ENCODE measurements around the gene CAMK1D. TPM values are rescaled to one million over a fixed set of nuclear protein-coding genes. Genes with fewer than 3 reads are reported as not detected.

CAMK1D gene
- polyA plus RNA-seq, 1 of the 3 experiments (the other 2 are of a cell fraction), result 4.1 TPM

DNA sequence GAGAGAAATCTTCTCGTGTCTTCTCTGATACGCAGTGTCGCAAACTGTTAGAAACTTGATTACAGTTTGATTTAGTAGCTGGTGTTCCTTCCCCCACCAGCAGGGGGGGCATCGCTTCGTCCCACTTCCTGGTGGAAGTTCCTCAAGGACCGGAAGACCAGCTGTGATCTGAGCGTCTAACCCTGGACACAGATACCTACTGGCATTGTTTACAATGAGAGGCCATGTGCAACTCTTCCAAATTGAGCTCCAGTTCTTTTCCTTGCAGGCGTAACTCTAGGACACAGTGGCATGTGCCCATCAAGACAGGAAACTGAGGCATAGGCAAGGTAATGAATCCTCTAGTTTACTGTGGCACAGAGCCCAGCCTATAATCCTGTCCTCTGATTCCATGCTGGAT is 433.2 kb downstream of the CAMK1D start:
- no peak overlapping the region for H3K9ac ChIP-seq
- TF ChIP-seq, protein P1, sequence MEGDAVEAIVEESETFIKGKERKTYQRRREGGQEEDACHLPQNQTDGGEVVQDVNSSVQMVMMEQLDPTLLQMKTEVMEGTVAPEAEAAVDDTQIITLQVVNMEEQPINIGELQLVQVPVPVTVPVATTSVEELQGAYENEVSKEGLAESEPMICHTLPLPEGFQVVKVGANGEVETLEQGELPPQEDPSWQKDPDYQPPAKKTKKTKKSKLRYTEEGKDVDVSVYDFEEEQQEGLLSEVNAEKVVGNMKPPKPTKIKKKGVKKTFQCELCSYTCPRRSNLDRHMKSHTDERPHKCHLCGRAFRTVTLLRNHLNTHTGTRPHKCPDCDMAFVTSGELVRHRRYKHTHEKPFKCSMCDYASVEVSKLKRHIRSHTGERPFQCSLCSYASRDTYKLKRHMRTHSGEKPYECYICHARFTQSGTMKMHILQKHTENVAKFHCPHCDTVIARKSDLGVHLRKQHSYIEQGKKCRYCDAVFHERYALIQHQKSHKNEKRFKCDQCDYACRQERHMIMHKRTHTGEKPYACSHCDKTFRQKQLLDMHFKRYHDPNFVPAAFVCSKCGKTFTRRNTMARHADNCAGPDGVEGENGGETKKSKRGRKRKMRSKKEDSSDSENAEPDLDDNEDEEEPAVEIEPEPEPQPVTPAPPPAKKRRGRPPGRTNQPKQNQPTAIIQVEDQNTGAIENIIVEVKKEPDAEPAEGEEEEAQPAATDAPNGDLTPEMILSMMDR (IDR thresholded peaks at IDR 0.05), result peak; percentile 75
- TF ChIP-seq ELF1 (IDR thresholded peaks at IDR 0.05) (peak; percentile 67), RAD21 (IDR thresholded peaks at IDR 0.05; ENCODE audit: low read length) (peak; percentile 59), SMC3 (IDR thresholded peaks at IDR 0.05; ENCODE audit: low read depth, low read length) (peak; percentile 62)
- TF ChIP-seq, protein P2, sequence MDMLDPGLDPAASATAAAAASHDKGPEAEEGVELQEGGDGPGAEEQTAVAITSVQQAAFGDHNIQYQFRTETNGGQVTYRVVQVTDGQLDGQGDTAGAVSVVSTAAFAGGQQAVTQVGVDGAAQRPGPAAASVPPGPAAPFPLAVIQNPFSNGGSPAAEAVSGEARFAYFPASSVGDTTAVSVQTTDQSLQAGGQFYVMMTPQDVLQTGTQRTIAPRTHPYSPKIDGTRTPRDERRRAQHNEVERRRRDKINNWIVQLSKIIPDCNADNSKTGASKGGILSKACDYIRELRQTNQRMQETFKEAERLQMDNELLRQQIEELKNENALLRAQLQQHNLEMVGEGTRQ (IDR thresholded peaks at IDR 0.05; ENCODE audit: borderline replicate concordance, low read depth, low read length), result no peak
- H3K27me3 ChIP-seq (ENCODE audit: insufficient read depth), result no peaks in the 10 kb centered on the region
- H3K27ac ChIP-seq (ENCODE audit: low read depth in 2 of 2, low read length in 1 of 2), result no peak overlapping the region; a peak in 1 of 4 replicates
- no peaks in the 10 kb centered on the region for H3K36me3 ChIP-seq (replicated peaks in 1 of 2; ENCODE audit: control insufficient read depth in 1 of 2, insufficient read depth in 2 of 2, low read length in 1 of 2)
- no peak overlapping the region for H3K4me2 ChIP-seq
- no peaks in the 10 kb centered on the region for H3K9me2 ChIP-seq
- H3F3A ChIP-seq (replicated peaks; ENCODE audit: insufficient read depth), result no peaks in the 10 kb centered on the region
- H3K9me3 ChIP-seq, result no peaks in the 10 kb centered on the region
- H3K4me3 ChIP-seq (ENCODE audit: low read depth in 2 of 2, low read length in 1 of 2), result peak overlapping the region in 1 of 2 experiments; percentile 26; a peak in 1 of 4 replicates
- DNase-seq, result peak; percentile 64
- H4K20me1 ChIP-seq (ENCODE audit: insufficient read depth), result no peaks in the 10 kb centered on the region
- 65% methylated on average over 8 of the region's 8 CpGs for WGBS (ENCODE audit: low lambda C conversion rate)
- H3K4me1 ChIP-seq (ENCODE audit: control insufficient read depth in 1 of 2, insufficient read depth in 2 of 2, low read depth in 1 of 2, low read length in 1 of 2), result peaks cover 0 to 8% of the 10 kb centered on the region in 2 experiments; a peak in 2 of 4 replicates
- ChIA-PET CTCF (interaction anchor here (0.7 to 4.2 kb wide), 34 partner anchors 10 to 897 kb away, joined by 3 to 51 read pairs (median 4); partner anchors contain the start of gene CCDC3), POLR2A (no interaction called here)
- no peaks in the 10 kb centered on the region for H3K79me2 ChIP-seq (ENCODE audit: insufficient read depth)
- no peak overlapping the region for H2AFZ ChIP-seq (ENCODE audit: low read depth)

DNA sequence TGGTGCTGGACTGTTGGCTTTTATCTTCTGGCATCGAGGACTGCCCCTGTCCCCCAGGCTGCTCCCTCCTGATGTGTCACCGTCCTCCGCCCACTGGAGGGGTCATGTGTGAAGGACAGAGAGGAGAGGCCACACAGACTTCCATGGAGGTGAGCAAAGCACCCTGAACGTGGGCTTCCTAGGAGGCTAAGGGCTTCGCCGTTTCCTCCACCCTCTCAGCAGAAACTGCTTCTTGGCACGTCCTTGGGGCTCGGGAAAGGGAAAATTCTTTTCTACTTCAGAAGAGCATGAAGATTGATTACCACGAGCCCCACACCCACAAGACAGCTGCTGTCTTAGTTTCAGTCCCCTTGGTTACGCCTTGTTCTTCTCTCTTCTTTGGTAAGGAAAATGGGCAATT is 433.9 kb downstream of the CAMK1D start:
- Histone ChIP-seq H4K20me1 (ENCODE audit: insufficient read depth) (no peaks in the 10 kb centered on the region), H2AFZ (ENCODE audit: low read depth) (no peak overlapping the region), H3K36me3 (replicated peaks in 1 of 2; ENCODE audit: control insufficient read depth in 1 of 2, insufficient read depth in 2 of 2, low read length in 1 of 2) (no peaks in the 10 kb centered on the region), H3K4me2 (no peak overlapping the region), H3K9me3 (no peaks in the 10 kb centered on the region), H3K27ac (ENCODE audit: low read depth in 2 of 2, low read length in 1 of 2) (no peak overlapping the region), H3K4me1 (ENCODE audit: control insufficient read depth in 1 of 2, insufficient read depth in 2 of 2, low read depth in 1 of 2, low read length in 1 of 2) (peaks cover 0 to 8% of the 10 kb centered on the region in 2 experiments; a peak in 2 of 4 replicates), H3K9ac (no peak overlapping the region), H3K4me3 (ENCODE audit: low read depth in 2 of 2, low read length in 1 of 2) (no peak overlapping the region), H3K9me2 (no peaks in the 10 kb centered on the region), H3K27me3 (ENCODE audit: insufficient read depth) (no peaks in the 10 kb centered on the region), H3F3A (replicated peaks; ENCODE audit: insufficient read depth) (no peaks in the 10 kb centered on the region), H3K79me2 (ENCODE audit: insufficient read depth) (no peaks in the 10 kb centered on the region)
- CTCF ChIA-PET, result interaction anchor here (1.8 to 4.2 kb wide), 4 partner anchors 15 to 119 kb away, joined by 6 to 51 read pairs (median 28); no protein-coding TSS in a partner anchor
- DNase-seq, result no peak
- POLR2A ChIA-PET, result no interaction called here
- 85% methylated on average over 7 of the region's 10 CpGs for WGBS (ENCODE audit: low lambda C conversion rate)
- TF ChIP-seq GATA2 (CRISPR knock-in tag; IDR thresholded peaks at IDR 0.05) (no peak), SMC3 (IDR thresholded peaks at IDR 0.05; ENCODE audit: low read depth, low read length) (no peak), POLR2AphosphoS5 (IDR thresholded peaks at IDR 0.05; ENCODE audit: low read depth, low read length) (no peak), FOXJ3 (CRISPR knock-in tag; IDR thresholded peaks at IDR 0.05) (no peak), NRF1 (IDR thresholded peaks at IDR 0.05; ENCODE audit: low read depth, low read length) (no peak)
- TF ChIP-seq, protein P3, sequence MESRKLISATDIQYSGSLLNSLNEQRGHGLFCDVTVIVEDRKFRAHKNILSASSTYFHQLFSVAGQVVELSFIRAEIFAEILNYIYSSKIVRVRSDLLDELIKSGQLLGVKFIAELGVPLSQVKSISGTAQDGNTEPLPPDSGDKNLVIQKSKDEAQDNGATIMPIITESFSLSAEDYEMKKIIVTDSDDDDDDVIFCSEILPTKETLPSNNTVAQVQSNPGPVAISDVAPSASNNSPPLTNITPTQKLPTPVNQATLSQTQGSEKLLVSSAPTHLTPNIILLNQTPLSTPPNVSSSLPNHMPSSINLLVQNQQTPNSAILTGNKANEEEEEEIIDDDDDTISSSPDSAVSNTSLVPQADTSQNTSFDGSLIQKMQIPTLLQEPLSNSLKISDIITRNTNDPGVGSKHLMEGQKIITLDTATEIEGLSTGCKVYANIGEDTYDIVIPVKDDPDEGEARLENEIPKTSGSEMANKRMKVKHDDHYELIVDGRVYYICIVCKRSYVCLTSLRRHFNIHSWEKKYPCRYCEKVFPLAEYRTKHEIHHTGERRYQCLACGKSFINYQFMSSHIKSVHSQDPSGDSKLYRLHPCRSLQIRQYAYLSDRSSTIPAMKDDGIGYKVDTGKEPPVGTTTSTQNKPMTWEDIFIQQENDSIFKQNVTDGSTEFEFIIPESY (IDR thresholded peaks at IDR 0.05; ENCODE audit: borderline replicate concordance, low read depth), result no peak

Data from SK-N-SH (cell line).